Adrenal gland (tissue), 12 donors: Measurements from ENCODE around the gene ERC1. TPM values are rescaled to one million over a fixed set of nuclear protein-coding genes. Genes with fewer than 3 reads are reported as not detected.

Source experiments
- DNase-seq, 7 donors: peaks; one replicate each; pipeline ENCODE4 v3.0.0-alpha.2; 2019 to 2020
- H3K27ac ChIP-seq, 5 donors: fragments of 200-600 bp; sonication (generic) in 4 of 5; 1 replicate in 3 of 5; 2 replicates in 2 of 5; pipeline versions ENCODE4 v1.5.1 to v1.8.0; 2016 to 2020; ENCODE audit warnings: mild to moderate bottlenecking in 1 of 5
- H3K27me3 ChIP-seq: fragments of 200-600 bp; 2 replicates; pipeline ENCODE4 v1.8.0; 2021
- H3K36me3 ChIP-seq, 2 donors: fragments of 200-600 bp; replicated peaks in 1 of 2; 1 replicate in 1 of 2; 2 replicates in 1 of 2; pipeline versions ENCODE4 v1.5.1 to v1.8.0; 2018 to 2022
- H3K4me1 ChIP-seq, 2 donors: fragments of 200-600 bp; replicated peaks in 1 of 2; 1 replicate in 1 of 2; 2 replicates in 1 of 2; pipeline versions ENCODE4 v1.5.1 to v1.8.0; 2018 to 2021
- H3K4me3 ChIP-seq, 4 donors: fragments of 200-600 bp; sonication (generic) in 3 of 4; one replicate each; pipeline ENCODE4 v1.5.1; 2016 to 2018
- H3K9me3 ChIP-seq, 3 donors: fragments of 200-600 bp; sonication (generic) in 1 of 3; replicated peaks in 1 of 3; 1 replicate in 2 of 3; 2 replicates in 1 of 3; pipeline versions ENCODE4 v1.5.1 to v1.8.0; 2016 to 2021
- CTCF ChIP-seq, 6 experiments: fragments of 450-650 bp in 4 of 6; fragments of 200-600 bp in 2 of 6; sonication (generic) in 1 of 6; IDR thresholded peaks; 1 replicate in 5 of 6; 2 replicates in 1 of 6; pipeline versions ENCODE4 v1.5.1 to v1.8.0; 2016 to 2021; ENCODE audit warnings: antibody characterized with exemption in 6 of 6, mild to moderate bottlenecking in 2 of 6, moderate library complexity in 1 of 6
- POLR2A ChIP-seq, 2 donors: fragments of 450-650 bp; IDR thresholded peaks; one replicate each; pipeline ENCODE4 v1.6.1; 2017; ENCODE audit warnings: antibody characterized with exemption in 2 of 2, mild to moderate bottlenecking in 2 of 2, moderate library complexity in 1 of 2
- WGBS, 4 donors: extraction: QIAGEN DNeasy Blood & Tissue Kit in 2 of 4; methylation state at CpG; one replicate each; pipeline versions ENCODE4 v1.1.5 to v1.1.7; 2013 to 2017; 5-methylcytosine and 5-hydroxymethylcytosine counted together
- intact Hi-C, 2 donors: fragments of 100-400 bp; cut with DNase I; formaldehyde crosslinking; loops; one replicate each; pipeline versions ENCODE4 v1.14.1 to v1.15.0; 2022 to 2023
- polyA plus RNA-seq, 3 donors: library from polyadenylated mRNA; stranded (reverse); fragments of 200-250 nt in 2 of 3; fragments of 350-450 nt in 1 of 3; fragmentation: Illumina TruSeq in 1 of 3; extraction: RNeasy Lipid Tissue Mini Kit (QIAGEN cat#74804) in 1 of 3; gene quantifications; one replicate each; pipeline ENCODE4 v1.2.3, GENCODE V29; 2013 to 2014
- total RNA-seq, 9 donors: library from RNA; depleted of rRNA in 4 of 9; stranded (reverse); fragments of >200 nt in 4 of 9; fragments of 120-200 nt in 1 of 9; fragmentation: NEBNext Ultra II Directional in 1 of 9; extraction: Animal tissue kit (Norgen Biotek cat#: 25700) in 1 of 9; gene quantifications; one replicate each; pipeline versions ENCODE4 v1.1.0 to v1.2.4, GENCODE V29; 2013 to 2023
- donor health status: healthy with polysubstance abuse.
- donor health status: Bipolar disorder and iron deficiency.
- donor health status: DM: yes; HTN: yes; CAD: no.
- donor health status: DM: no; HTN: no; CAD: no.
- donor health status: DM: no; HTN: no; CAD: no.
- donor health status: DM: yes; HTN: yes; CAD: no.

The ERC1 gene
- total and polyA plus RNA-seq, 12 donors = 4.1 to 79.5 (median 40.2) TPM

GRCh38 chr12:1540690-1541089, 549.7 kb downstream of the ERC1 start:
- Histone ChIP-seq H3K27me3 (no peaks in the 10 kb centered on the region), H3K4me1 (no peaks in the 10 kb centered on the region), H3K4me3 (no peak overlapping the region), H3K9me3 (no peaks in the 10 kb centered on the region), H3K27ac (no peak overlapping the region), H3K36me3 (no peaks in the 10 kb centered on the region)
- intact Hi-C loops = no loop called here
- DNase-seq = no peak
- 84 to 90% (median 88%) methylated on average over 6 of the region's 6 CpGs for WGBS, 4 donors
- TF ChIP-seq CTCF (IDR thresholded peaks at IDR 0.05) = no peak
- TF ChIP-seq POLR2A (IDR thresholded peaks at IDR 0.05) = no peak

- Histone ChIP-seq H3K4me3 (no peak overlapping the region), H3K27ac (no peak overlapping the region), H3K9me3 (no peaks in the 10 kb centered on the region), H3K36me3 (no peaks in the 10 kb centered on the region), H3K27me3 (no peaks in the 10 kb centered on the region), H3K4me1 (no peaks in the 10 kb centered on the region)
- intact Hi-C loops = no loop called here
- 89 to 91% (median 90%) methylated on average over 7 of the region's 7 CpGs for WGBS, 4 donors
- DNase-seq = no peak
- TF ChIP-seq POLR2A (IDR thresholded peaks at IDR 0.05) = no peak
- no peak for TF ChIP-seq CTCF (IDR thresholded peaks at IDR 0.05)
Measured at GRCh38 chr12:1542599-1542998, 551.6 kb downstream of the ERC1 start.

GRCh38 chr12:1544996-1545700, 554.1 kb downstream of the ERC1 start:
- peak in 4 of 7 donors; percentile 23 to 39 (median 33) for DNase-seq
- Histone ChIP-seq H3K9me3 (no peaks in the 10 kb centered on the region), H3K4me1 (no peaks in the 10 kb centered on the region), H3K4me3 (no peak overlapping the region), H3K36me3 (no peaks in the 10 kb centered on the region), H3K27me3 (no peaks in the 10 kb centered on the region), H3K27ac (no peak overlapping the region)
- WGBS, 4 donors = 32 to 47% (median 44%) methylated on average over 7 of the region's 7 CpGs
- TF ChIP-seq CTCF (IDR thresholded peaks at IDR 0.05) = peak in 5 of 6 experiments; percentile 28 to 40 (median 38)
- no peak for TF ChIP-seq POLR2A (IDR thresholded peaks at IDR 0.05)
- intact Hi-C loops = no loop called here

Other genes starting within 250 kb of the ERC1 start
- gene WNK1, start 238.6 kb upstream of the ERC1 start, total RNA-seq = 100 to 1,000 TPM in 8 of 9 donors, 10 to 100 TPM in 1; 80.4 to 315 (median 131) TPM
- 10 to 100 TPM; 14.2 to 88.9 (median 28.5) TPM for gene WNK1, start 238.6 kb upstream of the ERC1 start, polyA plus RNA-seq
- 10 to 100 TPM in 5 of 9 donors, 1 to 10 TPM in 4; 5.5 to 22.6 (median 10.7) TPM for gene RAD52, start 41.5 kb upstream of the ERC1 start, total RNA-seq
- gene RAD52, start 41.5 kb upstream of the ERC1 start, polyA plus RNA-seq = 10 to 100 TPM; 10.4 to 14.5 (median 11.8) TPM